HEK293T (cell line): ENCODE results near the gene ABCG4.

ENCODE experiments used
- ARNT ChIP-seq: fragments of 450-650 bp; IDR thresholded peaks from 2 replicates; pipeline ENCODE4 v1.6.1; 2017; ENCODE audit warnings: mild to moderate bottlenecking
- BHLHE40 ChIP-seq: fragments of 450-650 bp; IDR thresholded peaks from 2 replicates; pipeline ENCODE4 v1.6.1; 2016; ENCODE audit warnings: mild to moderate bottlenecking, moderate library complexity, borderline replicate concordance
- CTBP1 ChIP-seq: fragments of 450-650 bp; IDR thresholded peaks from 2 replicates; pipeline ENCODE4 v1.6.1; 2016; ENCODE audit warnings: borderline replicate concordance
- ELF4 ChIP-seq: fragments of 450-650 bp; IDR thresholded peaks from 2 replicates; pipeline ENCODE4 v1.6.1; 2017; ENCODE audit warnings: antibody characterized with exemption
- FOXA1 ChIP-seq: fragments of 450-650 bp; IDR thresholded peaks from 2 replicates; pipeline ENCODE4 v1.6.1; 2016; ENCODE audit warnings: mild to moderate bottlenecking
- FOXK2 ChIP-seq: fragments of 450-650 bp; IDR thresholded peaks from 2 replicates; pipeline ENCODE4 v1.6.1; 2016; ENCODE audit warnings: mild to moderate bottlenecking
- FOXM1 ChIP-seq: fragments of 450-650 bp; IDR thresholded peaks from 2 replicates; pipeline ENCODE4 v1.6.1; 2017; ENCODE audit warnings: mild to moderate bottlenecking, borderline replicate concordance
- HDGF ChIP-seq: fragments of 450-650 bp; IDR thresholded peaks from 2 replicates; pipeline ENCODE4 v1.6.1; 2017; ENCODE audit warnings: antibody characterized with exemption, borderline replicate concordance
- LEF1 ChIP-seq: fragments of 450-650 bp; IDR thresholded peaks from 2 replicates; pipeline ENCODE4 v1.6.1; 2017; ENCODE audit warnings: mild to moderate bottlenecking, borderline replicate concordance
- NFRKB ChIP-seq: fragments of 450-650 bp; IDR thresholded peaks from 2 replicates; pipeline ENCODE4 v1.6.1; 2016; ENCODE audit warnings: mild to moderate bottlenecking, moderate library complexity
- SP1 ChIP-seq: fragments of 450-650 bp; IDR thresholded peaks from 2 replicates; pipeline ENCODE4 v1.6.1; 2017
- SUZ12 ChIP-seq: fragments of 450-650 bp; IDR thresholded peaks from 2 replicates; pipeline ENCODE4 v1.6.1; 2016; ENCODE audit warnings: mild to moderate bottlenecking
- TARDBP ChIP-seq: fragments of 450-650 bp; IDR thresholded peaks from 2 replicates; pipeline ENCODE4 v1.6.1; 2016
- ZNF384 ChIP-seq: fragments of 450-650 bp; IDR thresholded peaks from 2 replicates; pipeline ENCODE4 v1.6.1; 2016

GRCh38 chr11:119173453-119173852 lies 24.6 kb downstream of the ABCG4 start:
- no peak for TF ChIP-seq FOXA1
- TF ChIP-seq SP1, result no peak
- TF ChIP-seq ARNT, result no peak
- TF ChIP-seq SUZ12, result no peak
- TF ChIP-seq ZNF384, result no peak
- no peak for TF ChIP-seq BHLHE40
- no peak for TF ChIP-seq TARDBP
- TF ChIP-seq FOXM1, result no peak
- no peak for TF ChIP-seq HDGF
- no peak for TF ChIP-seq ELF4
- TF ChIP-seq NFRKB, result no peak
- TF ChIP-seq LEF1, result no peak
- no peak for TF ChIP-seq FOXK2
- no peak for TF ChIP-seq CTBP1
